Mesenchymal stem cell (in vitro differentiated cells and primary cell): ENCODE measurements around the gene HIVEP3.

Source experiments
- DNase-seq: peaks from one replicate; pipeline ENCODE4 v3.0.0-alpha.2; 2013
- H2AFZ ChIP-seq: one replicate; pipeline ENCODE4 v1.6.1; 2013; ENCODE audit warnings: low read depth, mild to moderate bottlenecking, control low read depth, inconsistent platforms, low read length, moderate library complexity
- H2AK5ac ChIP-seq: 2 replicates; pipeline ENCODE4 v1.6.1; 2013; ENCODE audit warnings: low read length, moderate library complexity, mild to moderate bottlenecking, inconsistent platforms; ENCODE audit not compliant: severe bottlenecking
- H2BK120ac ChIP-seq: one replicate; pipeline ENCODE4 v1.6.1; 2013; ENCODE audit warnings: low read depth, mild to moderate bottlenecking, inconsistent platforms, low read length, moderate library complexity
- H2BK12ac ChIP-seq, 2 experiments: one replicate each; pipeline ENCODE4 v1.6.1; 2013; ENCODE audit warnings: inconsistent platforms in 2 of 2, low read length in 2 of 2, mild to moderate bottlenecking in 2 of 2, moderate library complexity in 2 of 2, control low read depth in 1 of 2
- H2BK15ac ChIP-seq: one replicate; pipeline ENCODE4 v1.6.1; 2013; ENCODE audit warnings: mild to moderate bottlenecking, low read depth, inconsistent platforms; ENCODE audit not compliant: poor library complexity, severe bottlenecking
- H2BK5ac ChIP-seq: 2 replicates; pipeline ENCODE4 v1.6.1; 2013; ENCODE audit warnings: low read depth, mild to moderate bottlenecking, low read length, control low read depth, inconsistent platforms; ENCODE audit not compliant: poor library complexity, severe bottlenecking
- H3K14ac ChIP-seq, 2 experiments: one replicate each; pipeline ENCODE4 v1.6.1; 2013; ENCODE audit warnings: inconsistent platforms in 2 of 2, low read length in 2 of 2, control low read depth in 1 of 2, mild to moderate bottlenecking in 1 of 2, moderate library complexity in 1 of 2
- H3K18ac ChIP-seq, 2 experiments: one replicate each; pipeline ENCODE4 v1.6.1; 2013; ENCODE audit warnings: inconsistent platforms in 2 of 2, low read length in 2 of 2, control low read depth in 1 of 2, low read depth in 1 of 2, mild to moderate bottlenecking in 1 of 2
- H3K23ac ChIP-seq, 2 experiments: one replicate each; pipeline ENCODE4 v1.6.1; 2013; ENCODE audit warnings: inconsistent platforms in 2 of 2, low read length in 2 of 2, mild to moderate bottlenecking in 2 of 2, moderate library complexity in 2 of 2, control low read depth in 1 of 2
- H3K27ac ChIP-seq: 2 replicates; pipeline ENCODE4 v1.5.1; 2013; ENCODE audit warnings: mild to moderate bottlenecking, moderate library complexity, low read length, control low read depth, inconsistent platforms; ENCODE audit not compliant: poor library complexity, severe bottlenecking
- H3K27me3 ChIP-seq, 2 experiments: 2 replicates each; pipeline versions ENCODE4 v1.6.1 to v1.7.0; 2013; ENCODE audit warnings: low read length in 2 of 2, mild to moderate bottlenecking in 2 of 2, moderate library complexity in 2 of 2, control low read depth in 1 of 2, inconsistent platforms in 1 of 2; ENCODE audit not compliant: control insufficient read depth in 1 of 2, insufficient read depth in 1 of 2
- H3K36me3 ChIP-seq, 2 experiments: 2 replicates each; pipeline versions ENCODE4 v1.6.1 to v1.7.0; 2013; ENCODE audit warnings: low read length in 2 of 2, control low read depth in 1 of 2, inconsistent platforms in 1 of 2, low read depth in 1 of 2, mild to moderate bottlenecking in 1 of 2; ENCODE audit not compliant: insufficient read depth in 2 of 2, control insufficient read depth in 1 of 2
- H3K4ac ChIP-seq, 2 experiments: one replicate each; pipeline ENCODE4 v1.6.1; 2013; ENCODE audit warnings: inconsistent platforms in 2 of 2, low read length in 2 of 2, mild to moderate bottlenecking in 2 of 2, moderate library complexity in 2 of 2, control low read depth in 1 of 2, low read depth in 1 of 2
- H3K4me1 ChIP-seq: 2 replicates; pipeline ENCODE4 v1.6.1; 2013; ENCODE audit warnings: low read depth, low read length, control low read depth; ENCODE audit not compliant: control insufficient read depth, insufficient read depth
- H3K4me2 ChIP-seq: 2 replicates; pipeline ENCODE4 v1.6.1; 2013; ENCODE audit warnings: low read length, mild to moderate bottlenecking, inconsistent platforms; ENCODE audit not compliant: poor library complexity, severe bottlenecking
- H3K4me3 ChIP-seq, 2 experiments: 2 replicates each; pipeline versions ENCODE4 v1.5.1 to v1.7.0; 2013; ENCODE audit warnings: low read length in 2 of 2, mild to moderate bottlenecking in 2 of 2, control low read depth in 1 of 2, low read depth in 1 of 2; ENCODE audit not compliant: insufficient read depth in 1 of 2
- H3K79me1 ChIP-seq: replicated peaks from 2 replicates; pipeline ENCODE4 v1.6.1; 2013; ENCODE audit warnings: mild to moderate bottlenecking, control low read depth, low read length, inconsistent platforms; ENCODE audit not compliant: poor library complexity, severe bottlenecking
- H3K9ac ChIP-seq: 2 replicates; pipeline ENCODE4 v1.7.0; 2013; ENCODE audit warnings: mild to moderate bottlenecking, low read length, moderate library complexity
- H3K9me3 ChIP-seq: 2 replicates; pipeline ENCODE4 v1.7.0; 2013; ENCODE audit warnings: mild to moderate bottlenecking, low read length; ENCODE audit not compliant: control insufficient read depth
- H4K8ac ChIP-seq: one replicate; pipeline ENCODE4 v1.6.1; 2013; ENCODE audit warnings: inconsistent platforms, mild to moderate bottlenecking, low read length, moderate library complexity
- H4K91ac ChIP-seq: one replicate; pipeline ENCODE4 v1.6.1; 2013; ENCODE audit warnings: mild to moderate bottlenecking, low read length, inconsistent platforms
- WGBS: methylation state at CpG from one replicate; pipeline ENCODE4 v1.1.7; 2013; ENCODE audit warnings: mixed read lengths; 5-methylcytosine and 5-hydroxymethylcytosine counted together

HIVEP3 gene

GRCh38 chr1:41835485-41835884 lies 83.2 kb downstream of the HIVEP3 start:
- Histone ChIP-seq H3K36me3 (no peaks in the 10 kb centered on the region), H3K9ac (no peak overlapping the region), H2AFZ (no peak overlapping the region), H4K8ac (no peak overlapping the region), H3K27ac (no peak overlapping the region), H3K4ac (no peak overlapping the region), H3K9me3 (no peaks in the 10 kb centered on the region), H3K4me2 (no peak overlapping the region), H3K18ac (no peak overlapping the region), H2AK5ac (no peak overlapping the region), H4K91ac (no peak overlapping the region), H3K23ac (no peak overlapping the region), H3K27me3 (peaks cover 0 to 24% of the 10 kb centered on the region in 2 experiments), H2BK5ac (no peak overlapping the region), H2BK120ac (no peak overlapping the region), H2BK15ac (no peak overlapping the region), H2BK12ac (no peak overlapping the region), H3K14ac (no peak overlapping the region), H3K4me1 (peaks cover 5% of the 10 kb centered on the region), H3K79me1 (peaks cover 28% of the 10 kb centered on the region), H3K4me3 (no peak overlapping the region)
- no peak for DNase-seq
- WGBS = 93% methylated on average over 5 of the region's 5 CpGs

GRCh38 chr1:41833519-41834000 lies 85.2 kb downstream of the HIVEP3 start:
- H3K79me1 ChIP-seq = peaks cover 22% of the 10 kb centered on the region
- peaks cover 0 to 12% of the 10 kb centered on the region in 2 experiments for H3K27me3 ChIP-seq
- no peaks in the 10 kb centered on the region for H3K36me3 ChIP-seq
- no peak overlapping the region for H3K18ac ChIP-seq
- no peak overlapping the region for H2BK15ac ChIP-seq
- H2AK5ac ChIP-seq = no peak overlapping the region
- H3K9ac ChIP-seq = no peak overlapping the region
- no peak overlapping the region for H3K23ac ChIP-seq
- no peak overlapping the region for H2AFZ ChIP-seq
- no peak overlapping the region for H3K4ac ChIP-seq
- no peak overlapping the region for H2BK5ac ChIP-seq
- peaks cover 3% of the 10 kb centered on the region for H3K4me1 ChIP-seq
- H3K27ac ChIP-seq = no peak overlapping the region
- DNase-seq = no peak
- H2BK12ac ChIP-seq = no peak overlapping the region
- H3K9me3 ChIP-seq = no peaks in the 10 kb centered on the region
- no peak overlapping the region for H3K4me2 ChIP-seq
- H3K4me3 ChIP-seq = no peak overlapping the region
- H4K8ac ChIP-seq = no peak overlapping the region
- no peak overlapping the region for H3K14ac ChIP-seq
- no peak overlapping the region for H2BK120ac ChIP-seq
- WGBS = 94% methylated on average over 5 of the region's 5 CpGs
- no peak overlapping the region for H4K91ac ChIP-seq

GRCh38 chr1:41830726-41831125 lies 88.0 kb downstream of the HIVEP3 start:
- H2BK5ac ChIP-seq = no peak overlapping the region
- peaks cover 4% of the 10 kb centered on the region for H3K4me1 ChIP-seq
- H2AK5ac ChIP-seq = no peak overlapping the region
- H2AFZ ChIP-seq = no peak overlapping the region
- no peak overlapping the region for H2BK120ac ChIP-seq
- H3K9me3 ChIP-seq = no peaks in the 10 kb centered on the region
- no peak overlapping the region for H4K8ac ChIP-seq
- H3K79me1 ChIP-seq = peaks cover 16% of the 10 kb centered on the region
- H3K27ac ChIP-seq = no peak overlapping the region
- H3K36me3 ChIP-seq = no peaks in the 10 kb centered on the region
- no peak overlapping the region for H4K91ac ChIP-seq
- H3K4ac ChIP-seq = no peak overlapping the region
- peaks cover 0 to 10% of the 10 kb centered on the region in 2 experiments for H3K27me3 ChIP-seq
- no peak overlapping the region for H2BK15ac ChIP-seq
- no peak overlapping the region for H3K9ac ChIP-seq
- H3K4me2 ChIP-seq = no peak overlapping the region
- H3K14ac ChIP-seq = no peak overlapping the region
- no peak overlapping the region for H3K23ac ChIP-seq
- DNase-seq = no peak
- H3K4me3 ChIP-seq = no peak overlapping the region
- no peak overlapping the region for H3K18ac ChIP-seq
- H2BK12ac ChIP-seq = no peak overlapping the region
- WGBS = 96% methylated on average over 3 of the region's 3 CpGs

GRCh38 chr1:41827991-41828570 lies 90.6 kb downstream of the HIVEP3 start:
- H2BK12ac ChIP-seq = no peak overlapping the region
- H2BK15ac ChIP-seq = no peak overlapping the region
- no peak overlapping the region for H3K23ac ChIP-seq
- no peaks in the 10 kb centered on the region for H3K9me3 ChIP-seq
- no peak for DNase-seq
- peaks cover 12% of the 10 kb centered on the region for H3K79me1 ChIP-seq
- no peak overlapping the region for H4K8ac ChIP-seq
- no peak overlapping the region for H2AFZ ChIP-seq
- H3K9ac ChIP-seq = no peak overlapping the region
- no peak overlapping the region for H4K91ac ChIP-seq
- H3K4ac ChIP-seq = no peak overlapping the region
- no peak overlapping the region for H2BK120ac ChIP-seq
- WGBS = 76% methylated on average over 4 of the region's 4 CpGs
- H3K27ac ChIP-seq = no peak overlapping the region
- no peak overlapping the region for H3K4me3 ChIP-seq
- no peak overlapping the region for H2AK5ac ChIP-seq
- no peak overlapping the region for H2BK5ac ChIP-seq
- H3K4me1 ChIP-seq = peaks cover 6% of the 10 kb centered on the region
- H3K4me2 ChIP-seq = no peak overlapping the region
- H3K14ac ChIP-seq = no peak overlapping the region
- H3K18ac ChIP-seq = no peak overlapping the region
- peaks cover 0 to 9% of the 10 kb centered on the region in 2 experiments for H3K27me3 ChIP-seq
- no peaks in the 10 kb centered on the region for H3K36me3 ChIP-seq
